K562 (cell line): Measurements from ENCODE around the gene ZFAND2B. TPM values are rescaled to one million over a fixed set of nuclear protein-coding genes. Genes with fewer than 3 reads are reported as not detected.
A peak's percentile ranks its signal among the peaks of the same experiment; 100 is the strongest.

ENCODE experiments used
- BRD4 ChIP-seq: fragments of 200-600 bp; sonication (generic); IDR thresholded peaks from 2 replicates; pipeline ENCODE4 v1.6.1; 2017; ENCODE audit warnings: inconsistent platforms
- CBX1 ChIP-seq: sonication (generic); IDR thresholded peaks from 2 replicates; pipeline ENCODE4 v1.6.1; 2016; ENCODE audit warnings: antibody characterized with exemption, low read depth, mild to moderate bottlenecking
- CHCHD3 ChIP-seq: fragments of 250-450 bp; sonication (Bioruptor Pico); IDR thresholded peaks from 2 replicates; pipeline ENCODE4 v2.1.2; 2022; ENCODE audit warnings: mild to moderate bottlenecking
- ETV5 ChIP-seq: sonication (generic); formaldehyde crosslinking; IDR thresholded peaks from 2 replicates; pipeline ENCODE4 v1.4.0; 2020; ENCODE audit warnings: low read depth, mild to moderate bottlenecking, missing genetic modification reagents
- HMGN3 ChIP-seq: IDR thresholded peaks from 2 replicates; pipeline ENCODE4 v1.6.1; 2011; ENCODE audit warnings: borderline replicate concordance, low read depth, mild to moderate bottlenecking, mixed read lengths, low read length; ENCODE audit not compliant: insufficient read length; ENCODE audit errors: extremely low read depth
- MTF1 ChIP-seq: fragments of 250-450 bp; sonication (Bioruptor Pico); IDR thresholded peaks from 2 replicates; pipeline ENCODE4 v1.9.0; 2021; ENCODE audit warnings: moderate library complexity, mild to moderate bottlenecking, inconsistent platforms, borderline replicate concordance
- PHF8 ChIP-seq: fragments of 200-600 bp; sonication (generic); IDR thresholded peaks from 2 replicates; pipeline ENCODE4 v1.6.1; 2012; ENCODE audit warnings: mixed run types, mild to moderate bottlenecking, inconsistent platforms, low read length, moderate library complexity, borderline replicate concordance
- SIN3A ChIP-seq, 2 experiments: fragments of 150-350 bp in 1 of 2; IDR thresholded peaks; 2 replicates each; pipeline ENCODE4 v1.6.1; 2011 to 2016; ENCODE audit warnings: borderline replicate concordance in 2 of 2, low read depth in 2 of 2, low read length in 2 of 2, mild to moderate bottlenecking in 2 of 2, moderate library complexity in 2 of 2; ENCODE audit not compliant: control insufficient read depth in 1 of 2
- STAG1 ChIP-seq: sonication (generic); formaldehyde crosslinking; IDR thresholded peaks from 2 replicates; pipeline ENCODE4 v1.5.0; 2020; ENCODE audit warnings: missing genetic modification reagents, borderline replicate concordance
- TAF1 ChIP-seq: IDR thresholded peaks from 2 replicates; pipeline ENCODE4 v1.6.1; 2011; ENCODE audit warnings: mild to moderate bottlenecking, low read length, moderate library complexity; ENCODE audit not compliant: insufficient read depth, control insufficient read depth, severe bottlenecking; ENCODE audit errors: extremely low read depth
- TAF9B ChIP-seq: fragments of 450-650 bp; IDR thresholded peaks from 2 replicates; pipeline ENCODE4 v1.6.1; 2018; ENCODE audit warnings: mild to moderate bottlenecking; ENCODE audit not compliant: partially characterized antibody
- TARDBP ChIP-seq: fragments of 450-650 bp; IDR thresholded peaks from 2 replicates; pipeline ENCODE4 v1.6.1; 2016
- TCF7L2 ChIP-seq: fragments of 150-350 bp; IDR thresholded peaks from 2 replicates; pipeline ENCODE4 v1.6.1; 2016; ENCODE audit warnings: low read depth, mild to moderate bottlenecking, low read length, moderate library complexity
- U2AF1 ChIP-seq: fragments of 200-400 bp; formaldehyde crosslinking; optimal IDR thresholded peaks from 2 replicates; pipeline ENCODE3; 2017; ENCODE audit warnings: mild to moderate bottlenecking, low read depth, low read length, moderate library complexity
- YY1 ChIP-seq, 3 experiments: IDR thresholded peaks; 2 replicates each; pipeline ENCODE4 v1.6.1; 2011; ENCODE audit warnings: low read length in 2 of 3, mild to moderate bottlenecking in 2 of 3, moderate library complexity in 2 of 3, borderline replicate concordance in 1 of 3, control low read depth in 1 of 3, low read depth in 1 of 3; ENCODE audit not compliant: insufficient read depth in 3 of 3, insufficient replicate concordance in 2 of 3, control insufficient read depth in 1 of 3, insufficient read length in 1 of 3; ENCODE audit errors: extremely low read depth in 1 of 3
- ZNF146 ChIP-seq: IDR thresholded peaks from one replicate; pipeline ENCODE4 v1.6.1; 2018; ENCODE audit warnings: missing compliant biosample characterization; ENCODE audit not compliant: unreplicated experiment
- ZNF324 ChIP-seq: fragments of 250-450 bp; sonication (Bioruptor Pico); IDR thresholded peaks from 2 replicates; pipeline ENCODE4 v1.4.0; 2020; ENCODE audit warnings: mild to moderate bottlenecking
- polyA plus RNA-seq, 8 experiments: library from polyadenylated mRNA; depleted of rRNA in 4 of 8; stranded (reverse) in 5 of 8; unstranded in 3 of 8; fragments of >200 nt; fragmentation: Nextera tagmentation in 2 of 8; fragmentation: Illumina TruSeq in 1 of 8; extraction: Ambion mirVana in 2 of 8; extraction: Trizol in 1 of 8; gene quantifications; 2 replicates each; pipeline versions ENCODE4 v1.2.1 to v1.2.3, GENCODE V29; 2011 to 2014; ENCODE audit warnings: inconsistent platforms in 1 of 8, missing spikeins in 1 of 8
- total RNA-seq, 7 experiments: library from RNA; depleted of rRNA in 6 of 7; stranded (reverse); fragments of >200 nt in 6 of 7; fragmentation: Illumina TruSeq in 2 of 7; extraction: Trizol in 2 of 7; gene quantifications; 2 replicates each; pipeline versions ENCODE4 v1.2.1 to v1.2.3, GENCODE V29; 2011 to 2021; ENCODE audit warnings: low replicate concordance in 1 of 7
- TF ChIP-seq, protein P1 (sequence below), 2 experiments: fragments of 450-650 bp; formaldehyde crosslinking in 1 of 2; IDR thresholded peaks; 2 replicates each; pipeline versions ENCODE4 v1.4.0 to v1.6.1; 2014 to 2020; ENCODE audit warnings: mild to moderate bottlenecking in 2 of 2, borderline replicate concordance in 1 of 2, low read depth in 1 of 2

The ZFAND2B gene
- total and polyA plus RNA-seq, 9 of the 15 experiments (the other 6 are each of a cell fraction or from before 2014, with no cell fraction given): 9.9 to 33.3 (median 26.1) TPM

DNA sequence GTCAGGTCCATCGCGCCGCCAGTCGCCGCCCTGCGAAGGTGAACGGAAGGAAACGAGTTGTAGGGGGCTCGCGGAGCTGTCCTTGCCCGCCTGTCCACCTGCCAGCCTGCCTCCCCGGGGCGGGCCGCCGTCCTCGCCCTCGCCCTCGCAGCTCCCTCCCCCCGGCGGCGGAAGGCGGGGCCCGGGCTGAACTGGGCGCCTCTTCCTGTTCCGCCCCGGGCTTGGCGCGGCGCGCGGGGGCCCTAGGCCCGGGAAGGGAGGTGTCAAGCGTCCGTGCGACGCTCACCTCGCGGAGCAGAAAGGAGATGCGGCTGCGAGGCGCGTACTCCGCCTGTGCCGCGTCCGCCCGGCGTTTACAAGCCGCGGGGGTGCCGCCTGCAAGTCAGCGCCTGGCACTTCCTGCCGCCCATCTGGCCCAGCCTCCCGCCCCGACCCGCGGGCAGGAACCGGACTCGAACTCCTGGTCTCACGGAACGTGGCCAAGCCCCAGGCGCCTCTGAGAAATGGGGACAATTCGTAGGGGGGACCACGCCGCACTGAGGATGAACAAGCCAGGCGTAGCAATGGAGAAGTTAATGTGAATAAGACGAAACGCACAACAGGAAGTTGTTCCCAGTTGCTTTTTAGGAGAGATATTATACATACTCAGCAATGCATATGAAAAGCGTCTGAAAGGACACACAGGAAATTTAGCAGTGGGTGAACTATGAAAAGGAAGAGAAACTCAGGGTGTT is 29.6 kb upstream of the ZFAND2B start, which contains the start of gene CNPPD1 (continued):
- TF ChIP-seq ZNF324 (CRISPR knock-in tag) (peak; percentile 44; the same call in 1 of the 2 replicates), TAF1 (peak; percentile 60), SIN3A (IDR thresholded peaks at IDR 0.05; ENCODE audit: borderline replicate concordance in 2 of 2, control insufficient read depth in 1 of 2, low read depth in 2 of 2, low read length in 2 of 2) (0 out of 4 replicates have a peak, but pooled peaks have one; percentile 4 to 19), YY1 (IDR thresholded peaks at IDR 0.05; ENCODE audit: borderline replicate concordance in 1 of 3, control insufficient read depth in 1 of 3, extremely low read depth in 1 of 3, insufficient read depth in 3 of 3, insufficient read length in 1 of 3, insufficient replicate concordance in 2 of 3, low read depth in 1 of 3, low read length in 2 of 3) (peak in 2 of 3 experiments; percentile 50 to 58), CHCHD3 (CRISPR knock-in tag) (no peak), MTF1 (no peak), BRD4 (peak; percentile 29; the same call in 1 of the 2 replicates), HMGN3 (peak; percentile 57), U2AF1 (peak; percentile 35), STAG1 (CRISPR knock-in tag) (peak; percentile 23; the same call in 1 of the 2 replicates), TARDBP (no peak), ETV5 (CRISPR knock-in tag) (peak; percentile 65; the same call in 1 of the 2 replicates), ZNF146 (CRISPR knock-in tag) (no peak), TAF9B (no peak), CBX1 (peak; percentile 42; the same call in 1 of the 2 replicates), TCF7L2 (no peak), PHF8 (peak; percentile 66; the same call in 1 of the 2 replicates)
- TF ChIP-seq, protein P1, sequence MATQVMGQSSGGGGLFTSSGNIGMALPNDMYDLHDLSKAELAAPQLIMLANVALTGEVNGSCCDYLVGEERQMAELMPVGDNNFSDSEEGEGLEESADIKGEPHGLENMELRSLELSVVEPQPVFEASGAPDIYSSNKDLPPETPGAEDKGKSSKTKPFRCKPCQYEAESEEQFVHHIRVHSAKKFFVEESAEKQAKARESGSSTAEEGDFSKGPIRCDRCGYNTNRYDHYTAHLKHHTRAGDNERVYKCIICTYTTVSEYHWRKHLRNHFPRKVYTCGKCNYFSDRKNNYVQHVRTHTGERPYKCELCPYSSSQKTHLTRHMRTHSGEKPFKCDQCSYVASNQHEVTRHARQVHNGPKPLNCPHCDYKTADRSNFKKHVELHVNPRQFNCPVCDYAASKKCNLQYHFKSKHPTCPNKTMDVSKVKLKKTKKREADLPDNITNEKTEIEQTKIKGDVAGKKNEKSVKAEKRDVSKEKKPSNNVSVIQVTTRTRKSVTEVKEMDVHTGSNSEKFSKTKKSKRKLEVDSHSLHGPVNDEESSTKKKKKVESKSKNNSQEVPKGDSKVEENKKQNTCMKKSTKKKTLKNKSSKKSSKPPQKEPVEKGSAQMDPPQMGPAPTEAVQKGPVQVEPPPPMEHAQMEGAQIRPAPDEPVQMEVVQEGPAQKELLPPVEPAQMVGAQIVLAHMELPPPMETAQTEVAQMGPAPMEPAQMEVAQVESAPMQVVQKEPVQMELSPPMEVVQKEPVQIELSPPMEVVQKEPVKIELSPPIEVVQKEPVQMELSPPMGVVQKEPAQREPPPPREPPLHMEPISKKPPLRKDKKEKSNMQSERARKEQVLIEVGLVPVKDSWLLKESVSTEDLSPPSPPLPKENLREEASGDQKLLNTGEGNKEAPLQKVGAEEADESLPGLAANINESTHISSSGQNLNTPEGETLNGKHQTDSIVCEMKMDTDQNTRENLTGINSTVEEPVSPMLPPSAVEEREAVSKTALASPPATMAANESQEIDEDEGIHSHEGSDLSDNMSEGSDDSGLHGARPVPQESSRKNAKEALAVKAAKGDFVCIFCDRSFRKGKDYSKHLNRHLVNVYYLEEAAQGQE (IDR thresholded peaks at IDR 0.05; ENCODE audit: borderline replicate concordance): no peak; the same call in 1 of the 2 replicates
- TF ChIP-seq, protein P1 (CRISPR knock-in tag; IDR thresholded peaks at IDR 0.05; ENCODE audit: low read depth): 0 out of 2 replicates have a peak, but pooled peaks have one; percentile 48
